ENCODE results near the gene GPR171. TPM values are rescaled to one million over a fixed set of nuclear protein-coding genes. Genes with fewer than 3 reads are reported as not detected.

GPR171 gene
- total RNA-seq, 4 donors from 2014 or later, result 0.59 to 2.7 (median 2.1) TPM

- 33 to 39% methylated on average over 3 of the region's 3 CpGs for WGBS, 2 donors
Observed at GRCh38 chr3:151156618-151157216, 46.3 kb downstream of the GPR171 start.

GRCh38 chr3:151155409-151156128 lies 47.4 kb downstream of the GPR171 start:
- Histone ChIP-seq H3K9me3 (no peaks in the 10 kb centered on the region), H3K36me3 (no peaks in the 10 kb centered on the region), H3K27ac (no peak overlapping the region), H3K27me3 (no peaks in the 10 kb centered on the region), H3K4me1 (no peaks in the 10 kb centered on the region), H3K4me3 (no peak overlapping the region)
- TF ChIP-seq POLR2A (IDR thresholded peaks at IDR 0.05) (no peak), CTCF (IDR thresholded peaks at IDR 0.05) (no peak)
- intact Hi-C loops (cut with DNase I), result no loop called here
- WGBS, 2 donors, result 65 to 75% methylated on average over 8 of the region's 8 CpGs
- DNase-seq, result no peak

More at GRCh38 chr3:151156618-151157216, 46.3 kb downstream of the GPR171 start:
- H3K27me3 ChIP-seq, result no peaks in the 10 kb centered on the region
- H3K27ac ChIP-seq, result no peak overlapping the region
- H3K4me3 ChIP-seq, result no peak overlapping the region
- no peak for DNase-seq
- H3K9me3 ChIP-seq, result no peaks in the 10 kb centered on the region
- H3K36me3 ChIP-seq, result no peaks in the 10 kb centered on the region
- TF ChIP-seq CTCF (IDR thresholded peaks at IDR 0.05) (peak in 4 of 6 experiments; percentile 33 to 54 (median 41)), POLR2A (IDR thresholded peaks at IDR 0.05) (no peak)
- no peaks in the 10 kb centered on the region for H3K4me1 ChIP-seq
- intact Hi-C loops (cut with DNase I), result no loop called here

- WGBS, 2 donors, result 81 to 87% methylated on average over 6 of the region's 6 CpGs
- intact Hi-C loops (cut with DNase I), result no loop called here
- Histone ChIP-seq H3K4me1 (no peaks in the 10 kb centered on the region), H3K4me3 (no peak overlapping the region), H3K27me3 (no peaks in the 10 kb centered on the region), H3K36me3 (no peaks in the 10 kb centered on the region), H3K9me3 (no peaks in the 10 kb centered on the region), H3K27ac (no peak overlapping the region)
- TF ChIP-seq POLR2A (IDR thresholded peaks at IDR 0.05) (no peak), CTCF (IDR thresholded peaks at IDR 0.05) (no peak)
- no peak for DNase-seq
Observed at GRCh38 chr3:151154566-151154965, 48.5 kb downstream of the GPR171 start.

GRCh38 chr3:151152455-151153079 lies 50.4 kb downstream of the GPR171 start:
- no peaks in the 10 kb centered on the region for H3K9me3 ChIP-seq
- TF ChIP-seq CTCF (IDR thresholded peaks at IDR 0.05) (no peak), POLR2A (IDR thresholded peaks at IDR 0.05) (no peak)
- H3K4me1 ChIP-seq, result no peaks in the 10 kb centered on the region
- DNase-seq, result no peak
- 91 to 93% methylated on average over 4 of the region's 4 CpGs for WGBS, 2 donors
- H3K27me3 ChIP-seq, result no peaks in the 10 kb centered on the region
- no peak overlapping the region for H3K27ac ChIP-seq
- intact Hi-C loops (cut with DNase I), result no loop called here
- H3K4me3 ChIP-seq, result no peak overlapping the region
- H3K36me3 ChIP-seq, result no peaks in the 10 kb centered on the region

Small RNA genes within 50 kb of the gene (small RNA-seq; reads per million reads assigned to genes)
- gene RNA5SP145, result 1.8 to 59.0 (median 45.2) reads per million in 4 donors

Other genes starting within 250 kb of the GPR171 start
- not detected for gene CLRN1, start 230.5 kb downstream of the GPR171 start, total RNA-seq
- gene MED12L, start 117.6 kb downstream of the GPR171 start, total RNA-seq, result 1 to 10 TPM in 1 of 4 donors, under 1 TPM in 3; 0.08 to 1.5 (median 0.19) TPM
- gene P2RY14, start 75.3 kb upstream of the GPR171 start, total RNA-seq, result 10 to 100 TPM in 1 of 4 donors, 1 to 10 TPM in 2, under 1 TPM in 1; 0.19 to 15.4 (median 3.2) TPM
- 10 to 100 TPM; 37.8 to 55.1 (median 46.0) TPM for gene GPR87, start 113.6 kb upstream of the GPR171 start, total RNA-seq
- gene P2RY13, start 126.3 kb upstream of the GPR171 start, total RNA-seq, result 1 to 10 TPM in 2 of 4 donors, under 1 TPM in 1, not detected in 1; 0.18 to 3.1 (median 1.2) TPM
- gene P2RY12, start 181.5 kb upstream of the GPR171 start, total RNA-seq, result 1 to 10 TPM in 2 of 4 donors, not detected in 2; 1.9 to 3.1 TPM

All from esophagus squamous epithelium (tissue), 5 donors.